H9 (cell line): ENCODE measurements around the gene FAM236A. TPM values are rescaled to one million over a fixed set of nuclear protein-coding genes. Genes with fewer than 3 reads are reported as not detected.

Experiments
- total RNA-seq: library from RNA; stranded (reverse); gene quantifications from 2 replicates; pipeline ENCODE4 v1.2.1, GENCODE V29; 2021

Gene FAM236A
- total RNA-seq, 1 experiment from 2014 or later, result not detected

Other genes starting within 250 kb of the FAM236A start
- 6.5 and 6.6 TPM in 2 replicates for gene PHKA1, start 223.9 kb upstream of the FAM236A start, total RNA-seq
- gene DMRTC1B, start 161.3 kb upstream of the FAM236A start, total RNA-seq, result not detected in 2 replicates
- gene FAM236B, start 155.5 kb upstream of the FAM236A start, total RNA-seq, result not detected in 2 replicates
- not detected in 2 replicates for gene FAM236D, start 130.0 kb upstream of the FAM236A start, total RNA-seq
- gene FAM236C, start 25.6 kb upstream of the FAM236A start, total RNA-seq, result not detected in 2 replicates
- gene DMRTC1, start 5.6 kb downstream of the FAM236A start, total RNA-seq, result not detected in 2 replicates
- gene PABPC1L2B, start 64.7 kb downstream of the FAM236A start, total RNA-seq, result 1.8 TPM in 2 replicates
- gene PABPC1L2A, start 141.3 kb downstream of the FAM236A start, total RNA-seq, result 0.35 and 0.52 TPM in 2 replicates